H1 (cell line): ENCODE results near the gene CSNK1G2. TPM values are rescaled to one million over a fixed set of nuclear protein-coding genes. Genes with fewer than 3 reads are reported as not detected.

Experiments
- BACH1 ChIP-seq: IDR thresholded peaks from 2 replicates; pipeline ENCODE4 v1.6.1; 2012; ENCODE audit warnings: low read length, improper control_type of control experiment
- CHD2 ChIP-seq: IDR thresholded peaks from 2 replicates; pipeline ENCODE4 v1.6.1; 2012; ENCODE audit warnings: low read length, improper control_type of control experiment
- CHD7 ChIP-seq: fragments of 300-600 bp; sonication (generic); IDR thresholded peaks from 2 replicates; pipeline ENCODE4 v1.7.1; 2012; ENCODE audit warnings: low read length, moderate library complexity, mild to moderate bottlenecking, inconsistent platforms; ENCODE audit not compliant: insufficient replicate concordance
- HDAC6 ChIP-seq: IDR thresholded peaks from one replicate; pipeline ENCODE4 v1.7.1; 2012; ENCODE audit warnings: low read depth, mild to moderate bottlenecking, inconsistent platforms, low read length, moderate library complexity
- KDM1A ChIP-seq: fragments of 200-600, 300-600 bp; sonication (generic); IDR thresholded peaks from 2 replicates; pipeline ENCODE4 v1.7.1; 2016; ENCODE audit warnings: mild to moderate bottlenecking, low read length, borderline replicate concordance
- MAX ChIP-seq: IDR thresholded peaks from 2 replicates; pipeline ENCODE4 v1.6.1; 2012; ENCODE audit warnings: inconsistent platforms
- NRF1 ChIP-seq: IDR thresholded peaks from 2 replicates; pipeline ENCODE4 v1.6.1; 2011; ENCODE audit warnings: mild to moderate bottlenecking, low read depth, low read length, improper control_type of control experiment
- POLR2A ChIP-seq, 2 experiments: IDR thresholded peaks; 1 replicate in 1 of 2; 2 replicates in 1 of 2; pipeline ENCODE4 v1.6.1; 2011; ENCODE audit warnings: low read depth in 2 of 2, low read length in 2 of 2, mild to moderate bottlenecking in 2 of 2; ENCODE audit errors: control extremely low read depth in 1 of 2
- SIN3A ChIP-seq, 2 experiments: IDR thresholded peaks in 1 of 2; conservative IDR thresholded peaks in 1 of 2; 2 replicates each; pipeline ENCODE4 v1.6.1; 2011 to 2012; ENCODE audit warnings: low read length in 2 of 2, improper control_type of control experiment in 1 of 2, low read depth in 1 of 2, mild to moderate bottlenecking in 1 of 2
- polyA plus RNA-seq, 7 experiments: library from polyadenylated mRNA; depleted of rRNA in 3 of 7; stranded (reverse) in 5 of 7; unstranded in 2 of 7; fragments of >200 nt in 5 of 7; fragments of 200-250 nt in 2 of 7; gene quantifications; 1 replicate in 5 of 7; 2 replicates in 1 of 7; 4 replicates in 1 of 7; pipeline versions ENCODE4 v1.2.1 to v1.2.3, GENCODE V29; 2011 to 2013; ENCODE audit warnings: missing spikeins in 2 of 7, mixed read lengths in 2 of 7
- total RNA-seq: library from RNA; stranded (reverse); fragmentation: NEBNext Ultra II Directional; extraction: Animal tissue kit (Norgen Biotek cat#: 25700); gene quantifications from 2 replicates; pipeline ENCODE4 v1.2.1, GENCODE V29; 2021

The CSNK1G2 gene
- total and polyA plus RNA-seq, 2 of the 8 experiments (the other 6 are each of a cell fraction or from before 2014, with no cell fraction given) = 99.5 to 130 TPM

GRCh38 chr19:1905110-1905862 lies 35.7 kb upstream of the CSNK1G2 start, which contains the start of the genes ADAT3 and SCAMP4 (continued):
- no peak for TF ChIP-seq CHD7
- no peak for TF ChIP-seq KDM1A
- no peak for TF ChIP-seq HDAC6
- TF ChIP-seq SIN3A (conservative IDR thresholded peaks at IDR 0.05 in 1 of 2, IDR thresholded peaks at IDR 0.05 in 1 of 2; ENCODE audit: low read depth in 1 of 2, low read length in 2 of 2) = peak; percentile 49 to 68; a peak in 1 of 4 replicates
- TF ChIP-seq POLR2A (IDR thresholded peaks at IDR 0.05; ENCODE audit: control extremely low read depth in 1 of 2, low read depth in 2 of 2, low read length in 2 of 2) = peak in 1 of 2 experiments; percentile 82; a peak in 1 of 3 replicates
- peak; percentile 54 for TF ChIP-seq NRF1
- peak; percentile 95 for TF ChIP-seq CHD2
- peak; percentile 11; the same call in 1 of the 2 replicates for TF ChIP-seq BACH1
- TF ChIP-seq MAX = peak; percentile 61
